ENCODE data around the gene WAC. TPM values are rescaled to one million over a fixed set of nuclear protein-coding genes. Genes with fewer than 3 reads are reported as not detected.

The WAC gene
- total and polyA plus RNA-seq, 9 of the 15 experiments (the other 6 are each of a cell fraction or from before 2014, with no cell fraction given) = 24.8 to 123 (median 78.2) TPM

GRCh38 chr10:28571265-28571664, 38.3 kb downstream of the WAC start:
- Histone ChIP-seq H3K9ac (ENCODE audit: insufficient read depth in 1 of 2, low read depth in 2 of 2, low read length in 2 of 2) (no peak overlapping the region), H3K4me2 (ENCODE audit: insufficient read depth, low read length) (no peak overlapping the region), H3K4me3 (no peak overlapping the region), H3K9me1 (ENCODE audit: control insufficient read depth, insufficient read depth, low read length) (no peaks in the 10 kb centered on the region), H2AFZ (ENCODE audit: low read depth, low read length) (no peak overlapping the region), H3K4me1 (replicated peaks in 1 of 2; ENCODE audit: control insufficient read depth in 2 of 2, insufficient read depth in 2 of 2, low read length in 2 of 2) (peaks cover 3 to 11% of the 10 kb centered on the region in 2 experiments; a peak in 4 of 5 replicates), H3K9me3 (replicated peaks; ENCODE audit: control insufficient read depth, insufficient read depth, low read depth, low read length) (no peaks in the 10 kb centered on the region), H3K27ac (ENCODE audit: extremely low read depth, low read depth, low read length) (no peak overlapping the region), H3K79me2 (ENCODE audit: control insufficient read depth, insufficient read depth, low read length) (peaks cover 100% of the 10 kb centered on the region), H4K20me1 (replicated peaks; ENCODE audit: control insufficient read depth, insufficient read depth, low read length) (peaks cover 41% of the 10 kb centered on the region; the same call in 1 of the 2 replicates), H3K36me3 (ENCODE audit: control insufficient read depth, insufficient read depth, low read length) (peaks cover 84% of the 10 kb centered on the region), H3K27me3 (ENCODE audit: control insufficient read depth in 2 of 2, insufficient read depth in 2 of 2, low read length in 2 of 2) (no peaks in the 10 kb centered on the region)
- no peak for FAIRE-seq
- 96% methylated on average over 6 of the region's 6 CpGs for WGBS (ENCODE audit: insufficient coverage, low coverage, missing lambda C conversion rate)
- ChIA-PET POLR2A (no interaction called here), CTCF (ENCODE audit: low intra/inter-chr PET ratio) (no interaction called here)
- ATAC-seq = no peak
- DNase-seq (ENCODE audit: extremely low read depth in 1 of 4, low spot score in 3 of 4) = no peak
- intact Hi-C loops (cut with micrococcal nuclease) = no loop called here
- in situ Hi-C loops (cut with MboI) = no loop called here
- BruUV-seq (replicated peaks) = no TSS peak
- TF ChIP-seq HMGXB4 (CRISPR knock-in tag; IDR thresholded peaks at IDR 0.05) = no peak
- TF ChIP-seq ZNF407 (IDR thresholded peaks at IDR 0.05; ENCODE audit: low read depth) = no peak
- no peak for TF ChIP-seq BRCA1 (IDR thresholded peaks at IDR 0.05)
- no peak for TF ChIP-seq BRCA1 (CRISPR knock-in tag; IDR thresholded peaks at IDR 0.05)
- no peak for TF ChIP-seq RBM25 (IDR thresholded peaks at IDR 0.05; ENCODE audit: low read depth, low read length, severe bottlenecking)
- TF ChIP-seq, protein P1, sequence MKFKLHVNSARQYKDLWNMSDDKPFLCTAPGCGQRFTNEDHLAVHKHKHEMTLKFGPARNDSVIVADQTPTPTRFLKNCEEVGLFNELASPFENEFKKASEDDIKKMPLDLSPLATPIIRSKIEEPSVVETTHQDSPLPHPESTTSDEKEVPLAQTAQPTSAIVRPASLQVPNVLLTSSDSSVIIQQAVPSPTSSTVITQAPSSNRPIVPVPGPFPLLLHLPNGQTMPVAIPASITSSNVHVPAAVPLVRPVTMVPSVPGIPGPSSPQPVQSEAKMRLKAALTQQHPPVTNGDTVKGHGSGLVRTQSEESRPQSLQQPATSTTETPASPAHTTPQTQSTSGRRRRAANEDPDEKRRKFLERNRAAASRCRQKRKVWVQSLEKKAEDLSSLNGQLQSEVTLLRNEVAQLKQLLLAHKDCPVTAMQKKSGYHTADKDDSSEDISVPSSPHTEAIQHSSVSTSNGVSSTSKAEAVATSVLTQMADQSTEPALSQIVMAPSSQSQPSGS (CRISPR knock-in tag; IDR thresholded peaks at IDR 0.05) = no peak
- TF ChIP-seq NFE2L1 (tag; IDR thresholded peaks at IDR 0.05; ENCODE audit: borderline replicate concordance, low read depth) = no peak
- no peak for TF ChIP-seq CBX8 (IDR thresholded peaks at IDR 0.05; ENCODE audit: borderline replicate concordance, extremely low read depth, low read depth, low read length, poor library complexity, severe bottlenecking)
- TF ChIP-seq STAT5A (IDR thresholded peaks at IDR 0.05; ENCODE audit: borderline replicate concordance, low read length) = no peak
- no peak for TF ChIP-seq TFAM (CRISPR knock-in tag; conservative IDR thresholded peaks at IDR 0.05)
- no peak for TF ChIP-seq RBM14 (IDR thresholded peaks at IDR 0.05; ENCODE audit: borderline replicate concordance, insufficient read depth, low read depth, low read length)

All from K562 (cell line).